Testis (tissue), 2 donors: ENCODE results near the gene FOXD4L1.
"Not testable (repeated sequence)": the region's sequence is repeated elsewhere in the genome, so short reads cannot be mapped to it uniquely, and the experiment has no call there.

ENCODE experiments used
- CTCF ChIP-seq, 3 experiments: fragments of 450-650 bp in 2 of 3; fragments of 200-600 bp in 1 of 3; sonication (generic) in 1 of 3; IDR thresholded peaks; one replicate each; pipeline ENCODE4 v1.5.1; 2016 to 2019; ENCODE audit warnings: antibody characterized with exemption in 3 of 3, mild to moderate bottlenecking in 2 of 3, moderate library complexity in 1 of 3
- POLR2A ChIP-seq: fragments of 450-650 bp; IDR thresholded peaks from one replicate; pipeline ENCODE4 v1.6.1; 2017; ENCODE audit warnings: antibody characterized with exemption, mild to moderate bottlenecking, moderate library complexity

- not testable (repeated sequence) for TF ChIP-seq CTCF (IDR thresholded peaks at IDR 0.05); POLR2A
Measured at GRCh38 chr2:113540834-113541203, 42.4 kb downstream of the FOXD4L1 start.
